ENCODE data around the gene FGF21.

- no peak for TF ChIP-seq CTCF (IDR thresholded peaks at IDR 0.05)
- no peak for TF ChIP-seq POLR2A (IDR thresholded peaks at IDR 0.05; ENCODE audit: low read depth)
- TF ChIP-seq POLR2AphosphoS5 (IDR thresholded peaks at IDR 0.05), result peak; percentile 25 to 62
Observed at GRCh38 chr19:48741129-48741999, 14.0 kb upstream of the FGF21 start.

Measured in esophagus muscularis mucosa (tissue), 3 donors.